Occipital lobe (tissue), 2 donors: Measurements from ENCODE around the gene MARCHF2. TPM values are rescaled to one million over a fixed set of nuclear protein-coding genes. Genes with fewer than 3 reads are reported as not detected.

Experiments used
- DNase-seq: peaks from one replicate; lab custom pipeline; 2025; lab: John Stamatoyannopoulos, UW
- total RNA-seq: library from RNA; depleted of rRNA; stranded (reverse); fragments of >200 nt; gene quantifications from one replicate; pipeline ENCODE4 v1.2.3, GENCODE V29; 2014

Gene MARCHF2
- total RNA-seq, 1 donor from 2014 or later = 52.3 TPM

- DNase-seq = no peak
Observed at GRCh38 chr19:8452446-8453123, 39.5 kb downstream of the MARCHF2 start.

- no peak for DNase-seq
Observed at GRCh38 chr19:8453616-8454015, 40.5 kb downstream of the MARCHF2 start.

GRCh38 chr19:8454218-8454617, 41.1 kb downstream of the MARCHF2 start:
- DNase-seq = no peak

GRCh38 chr19:8455018-8455417, 41.9 kb downstream of the MARCHF2 start:
- DNase-seq = no peak

- no peak for DNase-seq
Observed at GRCh38 chr19:8456064-8456463, 43.0 kb downstream of the MARCHF2 start.

GRCh38 chr19:8457209-8457608, 44.1 kb downstream of the MARCHF2 start:
- no peak for DNase-seq

- DNase-seq = no peak
Observed at GRCh38 chr19:8457827-8458226, 44.7 kb downstream of the MARCHF2 start.

- no peak for DNase-seq
Observed at GRCh38 chr19:8458380-8458779, 45.3 kb downstream of the MARCHF2 start.

- no peak for DNase-seq
Observed at GRCh38 chr19:8459095-8459494, 46.0 kb downstream of the MARCHF2 start.

- no peak for DNase-seq
Observed at GRCh38 chr19:8459520-8460270, 46.6 kb downstream of the MARCHF2 start.

GRCh38 chr19:8460516-8461298, 47.6 kb downstream of the MARCHF2 start:
- no peak for DNase-seq

GRCh38 chr19:8461376-8461775, 48.3 kb downstream of the MARCHF2 start:
- DNase-seq = no peak

- DNase-seq = no peak
Observed at GRCh38 chr19:8461891-8462290, 48.8 kb downstream of the MARCHF2 start.

- no peak for DNase-seq
Observed at GRCh38 chr19:8462571-8462970, 49.5 kb downstream of the MARCHF2 start.

GRCh38 chr19:8463365-8463764, 50.3 kb downstream of the MARCHF2 start:
- no peak for DNase-seq

GRCh38 chr19:8466018-8466417, 52.9 kb downstream of the MARCHF2 start:
- no peak for DNase-seq

- no peak for DNase-seq
Observed at GRCh38 chr19:8468124-8468523, 55.0 kb downstream of the MARCHF2 start.

- DNase-seq = no peak
Observed at GRCh38 chr19:8468761-8469373, 55.8 kb downstream of the MARCHF2 start.

- DNase-seq = no peak
Observed at GRCh38 chr19:8469613-8470368, 56.7 kb downstream of the MARCHF2 start.

- DNase-seq = no peak
Observed at GRCh38 chr19:8473648-8474476, 60.8 kb downstream of the MARCHF2 start.
